ENCODE results near the gene GBF1. TPM values are rescaled to one million over a fixed set of nuclear protein-coding genes. Genes with fewer than 3 reads are reported as not detected.

Gene GBF1
- total RNA-seq, 1 experiment from 2014 or later = 69.8 TPM

- H3K27ac Mint-ChIP-seq (ENCODE audit: unreplicated experiment) = no peak overlapping the region
- no peaks in the 10 kb centered on the region for H3K9me3 ChIP-seq
These were observed 147.0 kb downstream of the GBF1 start for GRCh38 chr10:102392306-102392705.

GRCh38 chr10:102393411-102394078 is 148.2 kb downstream of the GBF1 start:
- no peaks in the 10 kb centered on the region for H3K27me3 ChIP-seq (replicated peaks; ENCODE audit: control insufficient read depth, insufficient read depth, low read length)
- intact Hi-C loops (cut with micrococcal nuclease; ENCODE audit: unreplicated experiment) = loop anchor here (1.0 to 2.0 kb wide), 6 partner anchors 29 to 191 kb away; no protein-coding TSS in a partner anchor
- TSS peak; percentile 81 for BruUV-seq (replicated peaks)
- H3K4me1 ChIP-seq = peaks cover 14% of the 10 kb centered on the region
- H3K4me3 ChIP-seq (ENCODE audit: low read depth, low read length) = peak overlapping the region; percentile 75
- no peak for DNase-seq
- ChIA-PET CTCF (interaction anchor here (0.9 to 3.7 kb wide), 10 partner anchors 10 to 224 kb away, joined by 3 to 28 read pairs (median 4); partner anchors contain the start of genes ELOVL3 and FBXL15), POLR2A (no interaction called here)
- H3K9me3 ChIP-seq = no peaks in the 10 kb centered on the region
- H3K9me3 Mint-ChIP-seq (ENCODE audit: unreplicated experiment) = no peaks in the 10 kb centered on the region
- peaks cover 13% of the 10 kb centered on the region for H3K36me3 Mint-ChIP-seq (ENCODE audit: insufficient read depth, unreplicated experiment)
- no peaks in the 10 kb centered on the region for H3K27me3 Mint-ChIP-seq (ENCODE audit: insufficient read depth, unreplicated experiment)
- no peaks in the 10 kb centered on the region for H3K36me3 ChIP-seq (ENCODE audit: control insufficient read depth, insufficient read depth, low read length)
- peaks cover 14% of the 10 kb centered on the region for H3K4me1 Mint-ChIP-seq (ENCODE audit: low read depth, unreplicated experiment)
- peak overlapping the region; percentile 90 for H3K4me3 Mint-ChIP-seq (ENCODE audit: unreplicated experiment)
- peak overlapping the region; percentile 90 for H3K27ac Mint-ChIP-seq (ENCODE audit: unreplicated experiment)
- peak; percentile 91 to 92 for TF ChIP-seq CTCF (IDR thresholded peaks at IDR 0.05; ENCODE audit: insufficient read depth in 1 of 2, low read depth in 1 of 2, low read length in 1 of 2, severe bottlenecking in 1 of 2, unreplicated experiment in 1 of 2)

More at GRCh38 chr10:102392306-102392705, 147.0 kb downstream of the GBF1 start:
- H3K4me3 ChIP-seq (ENCODE audit: low read depth, low read length) = no peak overlapping the region
- TF ChIP-seq CTCF (IDR thresholded peaks at IDR 0.05; ENCODE audit: insufficient read depth in 1 of 2, low read depth in 1 of 2, low read length in 1 of 2, severe bottlenecking in 1 of 2, unreplicated experiment in 1 of 2) = no peak
- CTCF ChIA-PET = interaction anchor here (0.6 kb wide), 1 partner anchor 31 kb away, joined by 4 read pairs; no protein-coding TSS in a partner anchor
- H3K4me1 Mint-ChIP-seq (ENCODE audit: low read depth, unreplicated experiment) = peaks cover 14% of the 10 kb centered on the region
- no peak for DNase-seq
- no peak overlapping the region for H3K4me3 Mint-ChIP-seq (ENCODE audit: unreplicated experiment)
- no TSS peak for BruUV-seq (replicated peaks)
- intact Hi-C loops (cut with micrococcal nuclease; ENCODE audit: unreplicated experiment) = no loop called here
- peaks cover 7% of the 10 kb centered on the region for H3K36me3 Mint-ChIP-seq (ENCODE audit: insufficient read depth, unreplicated experiment)
- no peaks in the 10 kb centered on the region for H3K9me3 Mint-ChIP-seq (ENCODE audit: unreplicated experiment)
- H3K4me1 ChIP-seq = peaks cover 14% of the 10 kb centered on the region
- no peaks in the 10 kb centered on the region for H3K36me3 ChIP-seq (ENCODE audit: control insufficient read depth, insufficient read depth, low read length)
- no peaks in the 10 kb centered on the region for H3K27me3 ChIP-seq (replicated peaks; ENCODE audit: control insufficient read depth, insufficient read depth, low read length)
- POLR2A ChIA-PET = no interaction called here
- no peaks in the 10 kb centered on the region for H3K27me3 Mint-ChIP-seq (ENCODE audit: insufficient read depth, unreplicated experiment)

GRCh38 chr10:102394079-102394800 is 148.9 kb downstream of the GBF1 start:
- CTCF ChIA-PET = interaction anchor here (0.6 to 3.7 kb wide), 17 partner anchors 9 to 225 kb away, joined by 3 to 28 read pairs (median 4); partner anchors contain the start of genes ACTR1A, CUEDC2, ELOVL3 and FBXL15
- H3K9me3 Mint-ChIP-seq (ENCODE audit: unreplicated experiment) = no peaks in the 10 kb centered on the region
- no peaks in the 10 kb centered on the region for H3K27me3 ChIP-seq (replicated peaks; ENCODE audit: control insufficient read depth, insufficient read depth, low read length)
- peak overlapping the region; percentile 90 for H3K4me3 Mint-ChIP-seq (ENCODE audit: unreplicated experiment)
- H3K27ac Mint-ChIP-seq (ENCODE audit: unreplicated experiment) = peak overlapping the region; percentile 90
- H3K36me3 ChIP-seq (ENCODE audit: control insufficient read depth, insufficient read depth, low read length) = no peaks in the 10 kb centered on the region
- POLR2A ChIA-PET = no interaction called here
- TF ChIP-seq CTCF (IDR thresholded peaks at IDR 0.05; ENCODE audit: insufficient read depth in 1 of 2, low read depth in 1 of 2, low read length in 1 of 2, severe bottlenecking in 1 of 2, unreplicated experiment in 1 of 2) = no peak
- H3K4me1 ChIP-seq = peaks cover 14% of the 10 kb centered on the region
- peaks cover 16% of the 10 kb centered on the region for H3K36me3 Mint-ChIP-seq (ENCODE audit: insufficient read depth, unreplicated experiment)
- BruUV-seq (replicated peaks) = no TSS peak
- H3K4me1 Mint-ChIP-seq (ENCODE audit: low read depth, unreplicated experiment) = peaks cover 14% of the 10 kb centered on the region
- no peaks in the 10 kb centered on the region for H3K27me3 Mint-ChIP-seq (ENCODE audit: insufficient read depth, unreplicated experiment)
- intact Hi-C loops (cut with micrococcal nuclease; ENCODE audit: unreplicated experiment) = loop anchor here (1.0 to 2.0 kb wide), 6 partner anchors 28 to 190 kb away; no protein-coding TSS in a partner anchor
- peak overlapping the region; percentile 75 for H3K4me3 ChIP-seq (ENCODE audit: low read depth, low read length)
- H3K9me3 ChIP-seq = no peaks in the 10 kb centered on the region
- peak; percentile 95 for DNase-seq
